ENCODE data around the gene LIG1.

Gene LIG1

GRCh38 chr19:48194844-48195830 lies 25.0 kb upstream of the LIG1 start:
- CTCF ChIA-PET: interaction anchor here (1.1 to 1.3 kb wide), 2 partner anchors 8 to 23 kb away, joined by 4 to 11 read pairs; no protein-coding TSS in a partner anchor
- TF ChIP-seq LEF1 (IDR thresholded peaks at IDR 0.05; ENCODE audit: borderline replicate concordance): no peak
- TF ChIP-seq ELF4 (IDR thresholded peaks at IDR 0.05): no peak
- TF ChIP-seq HDGF (IDR thresholded peaks at IDR 0.05; ENCODE audit: borderline replicate concordance): no peak
- no peak for TF ChIP-seq ZNF384 (IDR thresholded peaks at IDR 0.05)
- no peak for TF ChIP-seq SP1 (IDR thresholded peaks at IDR 0.05)
- no peak for TF ChIP-seq FOXK2 (IDR thresholded peaks at IDR 0.05)
- TF ChIP-seq NFRKB (IDR thresholded peaks at IDR 0.05): no peak
- no peak for TF ChIP-seq PKNOX1 (IDR thresholded peaks at IDR 0.05)
- TF ChIP-seq SUZ12 (IDR thresholded peaks at IDR 0.05): no peak
- no peak for DNase-seq (ENCODE audit: extremely low spot score)
- POLR2A ChIA-PET: interaction anchor here (0.8 kb wide), 1 partner anchor 8 kb away, joined by 4 read pairs; no protein-coding TSS in a partner anchor

- DNase-seq (ENCODE audit: extremely low spot score): peak; percentile 32
- TF ChIP-seq FOXA1 (IDR thresholded peaks at IDR 0.05) (no peak), ZNF384 (IDR thresholded peaks at IDR 0.05) (no peak), NFRKB (IDR thresholded peaks at IDR 0.05) (no peak), ELF4 (IDR thresholded peaks at IDR 0.05) (no peak), PKNOX1 (IDR thresholded peaks at IDR 0.05) (no peak), FOXK2 (IDR thresholded peaks at IDR 0.05) (no peak), CTBP1 (IDR thresholded peaks at IDR 0.05; ENCODE audit: borderline replicate concordance) (no peak), FOXM1 (IDR thresholded peaks at IDR 0.05; ENCODE audit: borderline replicate concordance) (no peak), HDGF (IDR thresholded peaks at IDR 0.05; ENCODE audit: borderline replicate concordance) (no peak), SUZ12 (IDR thresholded peaks at IDR 0.05) (no peak)
- CTCF ChIA-PET: interaction anchor here (1.0 to 1.3 kb wide), 3 partner anchors 9 to 66 kb away, joined by 3 to 11 read pairs (median 4); no protein-coding TSS in a partner anchor
- POLR2A ChIA-PET: interaction anchor here (0.8 kb wide), 1 partner anchor 9 kb away, joined by 4 read pairs; no protein-coding TSS in a partner anchor
These were observed 24.1 kb upstream of the LIG1 start for GRCh38 chr19:48194041-48194843.

- TF ChIP-seq FOXK2 (IDR thresholded peaks at IDR 0.05) (no peak), SUZ12 (IDR thresholded peaks at IDR 0.05) (no peak), HDGF (IDR thresholded peaks at IDR 0.05; ENCODE audit: borderline replicate concordance) (no peak), FOXM1 (IDR thresholded peaks at IDR 0.05; ENCODE audit: borderline replicate concordance) (no peak), LEF1 (IDR thresholded peaks at IDR 0.05; ENCODE audit: borderline replicate concordance) (no peak), NFRKB (IDR thresholded peaks at IDR 0.05) (no peak), ZNF384 (IDR thresholded peaks at IDR 0.05) (no peak), BHLHE40 (IDR thresholded peaks at IDR 0.05; ENCODE audit: borderline replicate concordance) (no peak), TARDBP (IDR thresholded peaks at IDR 0.05) (no peak), PKNOX1 (IDR thresholded peaks at IDR 0.05) (no peak), L3MBTL2 (conservative IDR thresholded peaks at IDR 0.05) (no peak), CTBP1 (IDR thresholded peaks at IDR 0.05; ENCODE audit: borderline replicate concordance) (no peak), FOXA1 (IDR thresholded peaks at IDR 0.05) (no peak), ELF4 (IDR thresholded peaks at IDR 0.05) (no peak), ARNT (IDR thresholded peaks at IDR 0.05) (no peak), SP1 (IDR thresholded peaks at IDR 0.05) (no peak)
- ChIA-PET POLR2A (no interaction called here), CTCF (no interaction called here)
- no peak for DNase-seq (ENCODE audit: extremely low spot score)
These were observed 22.6 kb upstream of the LIG1 start for GRCh38 chr19:48192750-48193149.

- no peak for DNase-seq (ENCODE audit: extremely low spot score)
- ChIA-PET POLR2A (interaction anchor here (1.0 to 2.6 kb wide), 2 partner anchors 13 to 19 kb away, joined by 3 to 12 read pairs; no protein-coding TSS in a partner anchor), CTCF (interaction anchor here (0.9 kb wide), 1 partner anchor 12 kb away, joined by 3 read pairs; no protein-coding TSS in a partner anchor)
- TF ChIP-seq FOXM1 (IDR thresholded peaks at IDR 0.05; ENCODE audit: borderline replicate concordance) (no peak), ELF4 (IDR thresholded peaks at IDR 0.05) (no peak), CTBP1 (IDR thresholded peaks at IDR 0.05; ENCODE audit: borderline replicate concordance) (no peak), NFRKB (IDR thresholded peaks at IDR 0.05) (no peak), PKNOX1 (IDR thresholded peaks at IDR 0.05) (no peak), TARDBP (IDR thresholded peaks at IDR 0.05) (no peak), FOXA1 (IDR thresholded peaks at IDR 0.05) (no peak), LEF1 (IDR thresholded peaks at IDR 0.05; ENCODE audit: borderline replicate concordance) (no peak), SUZ12 (IDR thresholded peaks at IDR 0.05) (no peak)
These were observed 20.7 kb upstream of the LIG1 start for GRCh38 chr19:48190885-48191284.

Measured in HEK293T (cell line).